Smooth muscle cell (in vitro differentiated cells): ENCODE results near the gene LPCAT4. TPM values are rescaled to one million over a fixed set of nuclear protein-coding genes. Genes with fewer than 3 reads are reported as not detected.
"Not testable (repeated sequence)": the region's sequence is repeated elsewhere in the genome, so short reads cannot be mapped to it uniquely, and the experiment has no call there.

ENCODE experiments used
- DNase-seq: peaks from one replicate; lab custom pipeline; 2025; ENCODE audit not compliant: unreplicated experiment; lab: John Stamatoyannopoulos, UW
- H2AFZ ChIP-seq: fragments of 200-600 bp; sonication (generic); 2 replicates; pipeline ENCODE4 v1.6.0; 2016; ENCODE audit warnings: antibody characterized with exemption, low read depth, mild to moderate bottlenecking
- H3F3A ChIP-seq: fragments of 200-600 bp; sonication (generic); 2 replicates; pipeline ENCODE4 v1.6.0; 2017; ENCODE audit warnings: antibody characterized with exemption, low read depth
- H3K27ac ChIP-seq: fragments of 200-600 bp; sonication (generic); 2 replicates; pipeline ENCODE4 v1.5.1; 2016; ENCODE audit warnings: low read depth, mild to moderate bottlenecking
- H3K27me3 ChIP-seq: fragments of 200-600 bp; sonication (generic); 2 replicates; pipeline ENCODE4 v1.6.1; 2016; ENCODE audit warnings: low read depth, mild to moderate bottlenecking
- H3K36me3 ChIP-seq: fragments of 200-600 bp; sonication (generic); 2 replicates; pipeline ENCODE4 v1.5.1; 2016; ENCODE audit warnings: low read depth
- H3K4me1 ChIP-seq: fragments of 200-600 bp; sonication (generic); 2 replicates; pipeline ENCODE4 v1.5.1; 2016; ENCODE audit warnings: low read depth
- H3K4me2 ChIP-seq: fragments of 200-600 bp; sonication (generic); 2 replicates; pipeline ENCODE4 v1.6.0; 2016; ENCODE audit warnings: mild to moderate bottlenecking
- H3K4me3 ChIP-seq: fragments of 200-600 bp; sonication (generic); 2 replicates; pipeline ENCODE4 v1.5.1; 2016; ENCODE audit warnings: mild to moderate bottlenecking
- H3K79me2 ChIP-seq: fragments of 200-600 bp; sonication (generic); 2 replicates; pipeline ENCODE4 v1.6.0; 2016; ENCODE audit warnings: low read depth, mild to moderate bottlenecking
- H3K9ac ChIP-seq: fragments of 200-600 bp; sonication (generic); 2 replicates; pipeline ENCODE4 v1.6.0; 2016; ENCODE audit warnings: low read depth
- H3K9me3 ChIP-seq: fragments of 200-600 bp; sonication (generic); replicated peaks from 2 replicates; pipeline ENCODE4 v1.5.1; 2016; ENCODE audit warnings: low read depth
- H4K20me1 ChIP-seq: fragments of 200-600 bp; sonication (generic); 2 replicates; pipeline ENCODE4 v1.6.0; 2016; ENCODE audit warnings: low read depth
- WGBS: methylation state at CpG from one replicate; pipeline ENCODE4 v1.1.7; 2016; ENCODE audit warnings: low lambda C conversion rate; 5-methylcytosine and 5-hydroxymethylcytosine counted together
- polyA plus RNA-seq: library from polyadenylated mRNA; unstranded; fragments of >200 nt; fragmentation: Nextera tagmentation; extraction: Ambion mirVana; gene quantifications from 2 replicates; pipeline ENCODE4 v1.2.1, GENCODE V29; 2016
- total RNA-seq: library from RNA; depleted of rRNA; stranded (reverse); fragments of >200 nt; gene quantifications from 2 replicates; pipeline ENCODE4 v1.2.3, GENCODE V29; 2014
- TF ChIP-seq, protein P1 (sequence below): fragments of 200-600 bp; sonication (generic); IDR thresholded peaks from 2 replicates; pipeline ENCODE4 v1.5.1; 2017; ENCODE audit warnings: borderline replicate concordance, mild to moderate bottlenecking, antibody characterized with exemption; ENCODE audit not compliant: insufficient read depth, poor library complexity, severe bottlenecking

Gene LPCAT4, protein sequence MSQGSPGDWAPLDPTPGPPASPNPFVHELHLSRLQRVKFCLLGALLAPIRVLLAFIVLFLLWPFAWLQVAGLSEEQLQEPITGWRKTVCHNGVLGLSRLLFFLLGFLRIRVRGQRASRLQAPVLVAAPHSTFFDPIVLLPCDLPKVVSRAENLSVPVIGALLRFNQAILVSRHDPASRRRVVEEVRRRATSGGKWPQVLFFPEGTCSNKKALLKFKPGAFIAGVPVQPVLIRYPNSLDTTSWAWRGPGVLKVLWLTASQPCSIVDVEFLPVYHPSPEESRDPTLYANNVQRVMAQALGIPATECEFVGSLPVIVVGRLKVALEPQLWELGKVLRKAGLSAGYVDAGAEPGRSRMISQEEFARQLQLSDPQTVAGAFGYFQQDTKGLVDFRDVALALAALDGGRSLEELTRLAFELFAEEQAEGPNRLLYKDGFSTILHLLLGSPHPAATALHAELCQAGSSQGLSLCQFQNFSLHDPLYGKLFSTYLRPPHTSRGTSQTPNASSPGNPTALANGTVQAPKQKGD
- total RNA-seq = 10.1 and 15.7 TPM in 2 replicates
- 23.2 and 38.4 TPM in 2 replicates for polyA plus RNA-seq

DNA sequence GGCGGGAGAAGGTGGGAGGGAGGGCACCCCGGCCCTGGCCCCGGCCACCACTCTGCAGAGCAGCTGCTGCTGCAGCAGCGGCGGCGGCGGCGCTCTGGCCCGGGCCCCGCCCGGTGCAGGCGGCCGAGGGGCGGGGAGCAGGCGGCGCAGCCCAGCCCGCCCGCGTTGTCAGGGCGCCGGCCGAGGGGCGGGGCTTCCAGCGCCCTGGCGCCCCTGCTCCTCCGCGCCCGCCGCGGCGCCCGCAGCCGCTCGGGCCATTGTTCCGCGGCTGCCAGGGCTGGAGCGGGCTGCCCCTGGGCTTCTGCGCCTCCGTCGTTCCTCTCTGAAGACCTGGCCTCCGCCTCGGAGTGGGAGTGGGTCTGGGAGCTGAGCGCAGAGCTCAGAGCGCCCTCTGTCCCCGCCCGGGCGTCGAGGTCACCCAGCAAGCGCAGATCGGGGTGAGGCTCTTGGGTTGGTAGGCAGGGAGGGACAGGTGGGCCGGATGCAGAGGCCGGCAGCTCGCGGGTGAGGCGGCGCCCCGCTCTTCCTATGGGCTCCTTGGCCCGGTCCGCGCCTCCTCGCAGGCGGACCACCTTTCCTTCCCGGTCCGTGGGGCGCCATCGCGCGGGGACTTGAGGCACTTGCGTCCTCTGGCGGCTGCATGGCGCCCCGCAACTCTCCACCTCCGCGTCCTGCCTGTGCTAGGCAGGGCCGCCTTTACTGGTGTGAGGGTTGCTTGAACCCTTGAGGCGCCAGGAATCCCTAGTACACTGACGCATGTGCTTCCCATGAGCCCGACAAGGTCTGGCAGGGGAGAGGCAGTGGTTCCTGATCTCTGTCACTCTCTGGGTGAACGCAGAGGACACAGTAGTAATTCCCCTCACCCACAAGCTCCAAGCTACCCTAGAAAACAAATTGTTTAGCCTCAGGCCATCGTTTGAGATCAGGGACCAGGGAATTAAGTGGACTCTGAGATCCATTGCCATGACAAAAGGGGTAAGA is at the start of gene LPCAT4:
LPCAT4 (minus strand) TSS at position 96 of the 981 bp plus-strand sequence. CDS start 96 bp downstream, outside the sequence.
- Histone ChIP-seq H3K4me1 (peaks cover 8% of the 10 kb centered on the region), H2AFZ (peak within 1 kb of the TSS; percentile 97), H4K20me1 (peaks cover 4% of the 10 kb centered on the region), H3K9me3 (no peaks in the 10 kb centered on the region), H3K4me3 (peak within 1 kb of the TSS; percentile 82), H3K36me3 (no peaks in the 10 kb centered on the region), H3K4me2 (peak within 1 kb of the TSS; percentile 84), H3K79me2 (no peaks in the 10 kb centered on the region), H3F3A (no peaks in the 10 kb centered on the region), H3K9ac (peak within 1 kb of the TSS; percentile 67), H3K27me3 (no peaks in the 10 kb centered on the region), H3K27ac (peak within 1 kb of the TSS; percentile 53)
- TF ChIP-seq, protein P1, sequence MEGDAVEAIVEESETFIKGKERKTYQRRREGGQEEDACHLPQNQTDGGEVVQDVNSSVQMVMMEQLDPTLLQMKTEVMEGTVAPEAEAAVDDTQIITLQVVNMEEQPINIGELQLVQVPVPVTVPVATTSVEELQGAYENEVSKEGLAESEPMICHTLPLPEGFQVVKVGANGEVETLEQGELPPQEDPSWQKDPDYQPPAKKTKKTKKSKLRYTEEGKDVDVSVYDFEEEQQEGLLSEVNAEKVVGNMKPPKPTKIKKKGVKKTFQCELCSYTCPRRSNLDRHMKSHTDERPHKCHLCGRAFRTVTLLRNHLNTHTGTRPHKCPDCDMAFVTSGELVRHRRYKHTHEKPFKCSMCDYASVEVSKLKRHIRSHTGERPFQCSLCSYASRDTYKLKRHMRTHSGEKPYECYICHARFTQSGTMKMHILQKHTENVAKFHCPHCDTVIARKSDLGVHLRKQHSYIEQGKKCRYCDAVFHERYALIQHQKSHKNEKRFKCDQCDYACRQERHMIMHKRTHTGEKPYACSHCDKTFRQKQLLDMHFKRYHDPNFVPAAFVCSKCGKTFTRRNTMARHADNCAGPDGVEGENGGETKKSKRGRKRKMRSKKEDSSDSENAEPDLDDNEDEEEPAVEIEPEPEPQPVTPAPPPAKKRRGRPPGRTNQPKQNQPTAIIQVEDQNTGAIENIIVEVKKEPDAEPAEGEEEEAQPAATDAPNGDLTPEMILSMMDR = peak; percentile 76
- WGBS = under 1% methylated on average over 72 of the region's 80 CpGs
- peak; percentile 57 for DNase-seq

DNA sequence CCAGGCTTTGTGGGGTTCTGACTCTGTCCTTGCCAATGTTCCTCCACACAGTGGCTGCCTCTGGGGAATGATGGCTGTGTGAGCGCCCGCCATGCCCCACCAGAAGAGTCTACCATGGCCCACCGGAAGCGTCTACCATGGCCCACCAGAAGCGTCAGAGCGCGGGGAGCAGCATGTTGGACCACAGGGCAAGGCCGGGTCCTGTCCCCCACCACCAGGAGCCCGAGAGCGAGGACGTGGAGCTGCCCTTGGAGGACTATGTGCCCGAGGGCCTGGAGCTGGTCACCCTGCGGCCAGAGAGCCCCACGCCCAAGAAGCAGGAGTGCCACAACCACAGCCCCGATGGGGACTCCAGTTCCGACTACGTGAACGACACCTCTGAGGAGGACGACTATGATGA is 42.5 kb upstream of the LPCAT4 start:
- H3K4me2 ChIP-seq, H3K27me3 ChIP-seq, H3K4me3 ChIP-seq, H3K4me1 ChIP-seq, DNase-seq, H4K20me1 ChIP-seq, H3F3A ChIP-seq, H3K79me2 ChIP-seq, H3K9ac ChIP-seq, H3K9me3 ChIP-seq, H2AFZ ChIP-seq, H3K27ac ChIP-seq, H3K36me3 ChIP-seq: not testable (repeated sequence)
- WGBS = 98% methylated on average over 10 of the region's 19 CpGs

DNA sequence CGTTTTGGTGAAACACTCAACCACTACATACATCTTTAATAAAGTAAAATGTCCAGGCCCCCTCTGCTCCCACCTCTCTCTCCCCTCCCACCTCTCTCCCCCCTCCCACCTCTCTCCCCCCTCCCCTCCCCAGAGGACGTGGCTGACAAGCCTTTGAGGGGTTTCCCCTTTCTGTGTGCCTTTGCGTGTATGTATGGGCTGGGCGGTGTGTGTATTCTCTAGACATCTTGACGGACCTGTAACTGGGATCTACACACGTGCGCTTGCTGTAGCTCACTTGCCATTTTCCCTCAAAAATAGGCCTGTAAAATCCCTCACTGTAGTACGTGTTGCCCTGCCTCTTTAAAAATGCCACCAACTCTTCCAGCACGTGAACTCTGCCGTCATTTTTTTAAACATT is 42.0 kb upstream of the LPCAT4 start:
- H3K9me3 ChIP-seq, H3K27me3 ChIP-seq, H3K79me2 ChIP-seq, H3K9ac ChIP-seq, H4K20me1 ChIP-seq, H3K4me2 ChIP-seq, H2AFZ ChIP-seq, H3K4me3 ChIP-seq, H3K36me3 ChIP-seq, DNase-seq, H3F3A ChIP-seq, H3K4me1 ChIP-seq, H3K27ac ChIP-seq: not testable (repeated sequence)
- WGBS = no CpG with 5 or more reads among the region's 10 CpGs

DNA sequence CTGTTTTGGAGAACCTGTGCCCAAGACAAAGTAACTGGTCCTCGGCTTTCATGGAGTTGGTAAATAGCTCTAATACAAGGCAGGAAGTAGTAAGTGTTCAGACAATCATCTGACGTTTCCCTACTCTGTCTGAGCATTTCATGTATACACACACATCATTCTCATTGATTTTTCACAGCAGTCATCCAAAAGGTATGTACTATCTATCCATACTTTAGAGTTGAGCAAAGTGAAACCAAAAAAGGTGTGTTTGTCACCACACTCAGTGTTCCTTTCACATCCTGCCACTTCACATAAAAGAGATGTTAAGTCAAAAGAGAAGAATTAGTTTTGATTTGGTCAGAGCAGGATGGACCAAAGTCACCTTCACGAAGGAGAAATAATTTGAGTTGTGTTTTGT is 36.9 kb upstream of the LPCAT4 start:
- H3K9ac ChIP-seq, H3K36me3 ChIP-seq, H3K27ac ChIP-seq, DNase-seq, H3K27me3 ChIP-seq, H3K4me1 ChIP-seq, H3K9me3 ChIP-seq, H3K4me3 ChIP-seq, H3K79me2 ChIP-seq, H3F3A ChIP-seq, H4K20me1 ChIP-seq, H3K4me2 ChIP-seq, H2AFZ ChIP-seq: not testable (repeated sequence)
- WGBS = no CpG with 5 or more reads among the region's 3 CpGs

DNA sequence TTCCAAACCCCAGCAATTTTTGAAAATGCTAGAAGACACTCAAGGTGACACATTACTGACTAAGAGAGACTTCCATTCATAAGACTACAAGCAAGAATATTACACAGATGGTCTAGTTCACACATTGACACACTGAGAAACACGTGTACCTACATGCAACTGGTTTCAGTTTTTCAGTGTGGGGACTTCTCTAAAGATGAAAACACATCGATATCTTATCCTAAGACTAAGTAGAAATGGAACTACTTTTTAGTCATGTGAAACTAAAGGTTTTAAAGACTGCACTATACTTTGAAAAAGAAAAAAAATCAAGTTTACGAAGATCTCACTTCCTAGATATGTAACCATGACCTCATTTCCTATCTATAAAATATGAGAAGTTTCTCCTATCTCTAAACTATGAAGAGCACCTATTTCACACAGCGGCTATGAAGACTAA is 36.2 kb upstream of the LPCAT4 start:
- not testable (repeated sequence) for H3K9me3 ChIP-seq, H3F3A ChIP-seq, H3K27me3 ChIP-seq, H3K4me3 ChIP-seq, H3K4me2 ChIP-seq, H4K20me1 ChIP-seq, H3K9ac ChIP-seq, H3K27ac ChIP-seq, H2AFZ ChIP-seq, H3K4me1 ChIP-seq, H3K79me2 ChIP-seq, H3K36me3 ChIP-seq, DNase-seq
- WGBS = 93% methylated on average over 2 of the region's 4 CpGs

DNA sequence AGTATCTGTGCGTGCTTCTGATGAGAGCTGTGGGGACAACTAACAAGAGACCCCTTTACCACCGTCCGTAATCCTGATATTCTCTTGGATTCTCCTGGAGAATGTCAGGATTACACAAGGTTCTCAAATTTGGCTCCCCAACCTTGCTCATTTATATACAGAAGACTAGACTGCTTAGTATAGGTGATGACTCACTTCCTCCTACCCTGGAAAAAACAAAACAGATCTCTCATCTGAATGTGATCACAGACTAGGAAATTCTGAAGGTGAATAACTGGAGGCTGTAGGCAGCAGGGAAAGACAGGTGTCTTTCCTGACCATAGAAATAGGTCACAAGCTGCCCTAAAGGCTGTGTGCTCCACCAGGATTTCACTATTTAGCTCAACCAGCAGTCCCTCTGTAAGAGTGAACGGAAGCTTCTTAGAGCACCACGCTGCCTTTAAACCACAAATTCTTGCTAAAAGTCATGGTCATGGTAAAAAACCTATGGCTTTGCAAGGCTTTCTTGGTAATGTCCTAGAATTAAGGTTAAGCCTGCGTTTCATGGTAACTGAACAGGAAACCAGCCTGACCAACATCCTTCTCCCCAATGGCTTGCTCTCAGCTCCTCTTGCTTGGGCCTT is 30.8 kb upstream of the LPCAT4 start:
- H3K9me3 ChIP-seq, H3K27me3 ChIP-seq, H3K4me3 ChIP-seq, DNase-seq, H3K36me3 ChIP-seq, H3K79me2 ChIP-seq, H2AFZ ChIP-seq, H3F3A ChIP-seq, H3K27ac ChIP-seq, H3K4me2 ChIP-seq, H3K4me1 ChIP-seq, H3K9ac ChIP-seq, H4K20me1 ChIP-seq: not testable (repeated sequence)
- 86% methylated on average over 3 of the region's 6 CpGs for WGBS

DNA sequence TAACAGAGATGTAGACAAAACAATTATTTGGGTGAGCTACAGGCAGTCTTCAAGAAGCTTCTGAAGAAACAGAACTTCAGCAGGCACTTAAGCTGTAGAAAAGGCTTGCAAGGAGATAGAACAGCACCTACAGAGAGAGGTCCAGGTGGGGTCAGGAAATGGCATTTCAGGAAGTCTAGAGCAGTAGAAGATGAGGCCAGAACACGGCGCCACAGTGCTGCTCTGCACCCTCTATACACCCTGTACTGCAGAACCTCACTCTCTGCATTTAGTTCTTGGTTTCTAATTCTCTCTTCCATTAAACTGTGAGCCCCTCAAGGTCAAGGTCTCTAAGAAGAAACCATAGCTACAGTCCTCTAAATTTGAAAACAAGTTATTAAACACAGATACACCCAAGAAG is 26.0 kb upstream of the LPCAT4 start:
- H3K4me3 ChIP-seq, H3K9ac ChIP-seq, H4K20me1 ChIP-seq, H3K36me3 ChIP-seq, DNase-seq, H3K27me3 ChIP-seq, H3K79me2 ChIP-seq, H3K4me2 ChIP-seq, H3K4me1 ChIP-seq, H3F3A ChIP-seq, H2AFZ ChIP-seq, H3K27ac ChIP-seq, H3K9me3 ChIP-seq: not testable (repeated sequence)
- whole genome bisulfite sequencing = 100% methylated on average over 2 of the region's 2 CpGs
